HG03457 (cell line): ENCODE results near the gene CMIP.
"Not testable (repeated sequence)": the region's sequence is repeated elsewhere in the genome, so short reads cannot be mapped to it uniquely, and the experiment has no call there.

ENCODE experiments used
- ATAC-seq: cut with Tn5 transposase; IDR thresholded peaks from one replicate; pipeline ENCODE4 v1.9.1; 2021; ENCODE audit warnings: moderate number of reproducible peaks; ENCODE audit not compliant: unreplicated experiment

Gene CMIP

DNA sequence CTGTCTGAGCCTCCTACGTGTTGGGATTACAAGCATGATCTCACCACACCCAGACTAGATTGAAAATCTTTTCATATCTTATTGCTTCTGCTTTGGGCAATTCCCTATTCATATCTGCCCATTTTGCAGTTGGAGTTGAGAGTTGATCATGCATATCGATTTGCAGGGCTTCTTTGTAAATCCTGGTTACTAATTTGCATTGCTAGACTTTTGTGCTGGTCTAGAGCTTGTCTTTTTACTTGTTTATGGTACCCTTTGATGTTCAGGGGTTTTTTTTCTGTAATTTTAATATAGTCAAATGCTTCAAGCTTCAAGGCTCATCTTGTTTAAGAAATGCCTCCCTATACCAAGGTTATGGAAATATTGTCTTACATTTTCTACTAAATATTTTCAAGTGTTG lies 23.5 kb upstream of the CMIP start:
- no peak for ATAC-seq

GRCh38 chr16:81421536-81421935 lies 23.1 kb upstream of the CMIP start:
- ATAC-seq, result no peak

GRCh38 chr16:81422153-81422552 lies 22.5 kb upstream of the CMIP start:
- not testable (repeated sequence) for ATAC-seq

DNA sequence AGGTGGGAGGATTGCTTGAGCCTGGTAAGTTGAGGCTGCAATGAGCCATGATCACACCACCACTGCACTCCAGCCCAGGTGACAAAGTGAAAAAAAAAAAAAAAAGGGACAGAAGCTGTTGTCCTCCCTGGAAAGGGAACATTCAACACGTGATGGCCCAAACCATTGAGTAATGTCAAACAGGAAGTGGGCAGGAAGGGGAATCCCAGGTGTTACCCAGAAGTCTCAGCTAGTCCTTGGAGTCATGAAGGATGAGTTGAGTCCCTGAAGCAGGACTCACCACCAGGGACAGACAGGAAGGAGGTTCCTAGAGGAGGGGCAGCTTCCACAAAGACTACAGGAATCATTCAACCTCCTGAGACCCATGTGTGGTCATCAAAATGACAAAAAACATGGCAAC lies 19.8 kb upstream of the CMIP start:
- peak; percentile 77 for ATAC-seq

- ATAC-seq, result no peak
These were observed 17.4 kb upstream of the CMIP start for GRCh38 chr16:81427219-81427618.

- ATAC-seq, result no peak
These were observed 15.5 kb upstream of the CMIP start for GRCh38 chr16:81429045-81429521.

GRCh38 chr16:81431554-81432353 lies 12.9 kb upstream of the CMIP start:
- peak; percentile 10 for ATAC-seq

DNA sequence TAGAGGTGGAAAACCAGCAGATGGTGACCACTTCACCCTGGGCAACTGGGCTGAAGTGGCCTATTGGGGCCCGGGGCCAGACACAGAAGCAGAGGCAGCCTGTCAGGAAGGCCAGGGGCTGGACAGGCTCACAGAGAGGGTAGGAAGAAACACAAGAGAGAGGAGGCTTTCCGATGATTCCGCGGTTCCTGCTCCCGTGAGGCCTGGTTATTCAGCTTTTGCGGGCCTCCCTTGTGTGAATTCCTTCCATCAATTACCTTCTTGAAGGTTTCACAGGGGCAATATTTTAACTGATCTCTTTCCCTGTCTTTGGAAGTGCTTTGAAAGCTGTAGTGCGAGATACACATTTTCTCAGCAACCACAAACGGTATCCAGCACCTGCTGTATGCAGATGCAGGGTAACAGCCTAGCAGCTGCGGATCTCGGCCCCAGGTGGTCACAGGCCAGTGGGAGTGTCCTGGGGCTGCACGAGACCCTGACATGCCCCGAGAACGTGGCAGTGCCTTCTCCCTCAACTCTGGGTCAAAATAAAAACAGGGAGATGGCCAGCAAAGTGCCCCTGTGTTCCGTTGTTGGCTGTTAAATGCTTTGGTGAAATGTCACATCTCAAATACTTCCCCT lies 11.6 kb upstream of the CMIP start:
- ATAC-seq, result no peak

DNA sequence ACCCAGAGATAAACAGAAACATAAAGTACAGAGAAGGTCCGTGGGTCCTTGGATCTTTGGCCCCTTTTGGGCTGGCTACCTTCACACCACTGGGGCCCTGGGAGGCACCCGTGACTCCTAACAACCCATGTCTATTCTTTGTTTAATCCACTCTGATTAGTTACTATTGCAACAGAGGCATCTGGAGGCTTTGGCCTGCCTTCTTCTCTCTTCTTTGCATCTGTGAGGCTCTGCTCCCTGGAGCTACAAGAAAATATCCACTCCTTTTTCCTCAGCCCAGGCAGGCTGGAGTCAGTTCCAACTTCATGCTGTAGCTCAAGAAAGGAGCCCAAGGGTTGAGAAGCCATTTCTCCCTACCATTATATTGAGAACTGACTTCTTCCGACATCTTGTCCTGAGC lies 9.5 kb upstream of the CMIP start:
- no peak for ATAC-seq

GRCh38 chr16:81435567-81435966 lies 9.0 kb upstream of the CMIP start:
- no peak for ATAC-seq

DNA sequence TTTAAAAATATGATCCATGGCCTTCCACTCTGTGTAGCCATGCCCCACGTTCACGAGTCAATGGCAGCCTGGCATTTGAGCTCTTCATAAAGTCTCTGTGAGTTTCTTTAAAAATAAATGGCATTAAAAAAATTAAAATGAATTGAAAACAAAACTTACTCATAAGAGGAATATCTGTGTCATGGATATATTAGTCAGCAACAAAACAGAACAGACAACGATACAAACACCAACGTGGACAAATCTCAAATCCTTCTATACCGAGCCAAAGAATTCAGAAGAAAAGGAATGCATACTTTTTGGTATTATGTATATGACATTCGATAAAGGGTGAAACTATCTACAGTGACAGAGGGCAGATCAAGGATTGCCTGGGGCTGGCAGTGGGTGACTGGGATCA lies 8.2 kb upstream of the CMIP start:
- ATAC-seq, result no peak

GRCh38 chr16:81437865-81438264 lies 6.7 kb upstream of the CMIP start:
- ATAC-seq, result no peak

DNA sequence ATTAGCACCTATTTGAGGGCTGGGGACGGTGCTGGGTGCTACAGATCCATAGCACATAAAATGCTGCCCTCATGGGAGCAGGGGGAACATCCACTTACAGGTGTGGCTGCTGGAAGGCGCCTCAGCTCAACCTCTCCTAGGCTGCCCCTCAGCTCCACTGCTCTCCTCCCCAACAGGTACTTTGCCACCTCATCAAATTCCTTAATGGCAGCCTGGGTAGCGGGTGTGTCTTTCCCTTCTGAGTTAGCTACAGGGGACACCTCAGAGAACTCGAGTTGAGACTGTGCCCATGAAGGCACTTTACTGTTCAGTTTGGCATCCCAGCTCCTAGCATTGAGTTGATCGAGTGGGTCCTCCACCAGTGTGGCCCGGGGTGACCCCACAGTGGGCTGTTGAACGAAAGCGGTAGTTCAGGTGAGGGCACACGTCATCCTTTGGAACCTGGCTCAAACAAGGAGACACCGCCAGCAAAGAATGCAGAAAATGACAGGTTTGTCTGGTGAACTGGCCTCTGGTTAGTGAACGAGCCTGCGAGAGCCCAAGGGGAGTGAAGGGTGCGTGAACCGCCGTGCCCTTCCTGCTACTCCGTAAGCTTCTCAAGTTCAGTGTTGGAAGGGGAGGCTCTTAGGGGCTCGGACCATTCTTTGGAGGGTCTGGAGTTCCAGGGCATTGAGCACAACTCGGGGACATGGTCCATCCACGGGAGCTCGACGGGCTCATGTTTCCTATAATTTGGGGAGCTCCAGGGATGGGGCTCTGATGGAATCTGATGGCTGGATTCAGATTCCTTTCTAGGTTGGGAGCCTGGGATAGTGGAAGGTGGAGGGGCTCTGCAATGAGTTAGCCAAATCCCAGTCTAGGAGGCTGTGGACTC lies 3.5 kb upstream of the CMIP start:
- ATAC-seq, result no peak

GRCh38 chr16:81442220-81442915 lies 2.2 kb upstream of the CMIP start:
- no peak for ATAC-seq

DNA sequence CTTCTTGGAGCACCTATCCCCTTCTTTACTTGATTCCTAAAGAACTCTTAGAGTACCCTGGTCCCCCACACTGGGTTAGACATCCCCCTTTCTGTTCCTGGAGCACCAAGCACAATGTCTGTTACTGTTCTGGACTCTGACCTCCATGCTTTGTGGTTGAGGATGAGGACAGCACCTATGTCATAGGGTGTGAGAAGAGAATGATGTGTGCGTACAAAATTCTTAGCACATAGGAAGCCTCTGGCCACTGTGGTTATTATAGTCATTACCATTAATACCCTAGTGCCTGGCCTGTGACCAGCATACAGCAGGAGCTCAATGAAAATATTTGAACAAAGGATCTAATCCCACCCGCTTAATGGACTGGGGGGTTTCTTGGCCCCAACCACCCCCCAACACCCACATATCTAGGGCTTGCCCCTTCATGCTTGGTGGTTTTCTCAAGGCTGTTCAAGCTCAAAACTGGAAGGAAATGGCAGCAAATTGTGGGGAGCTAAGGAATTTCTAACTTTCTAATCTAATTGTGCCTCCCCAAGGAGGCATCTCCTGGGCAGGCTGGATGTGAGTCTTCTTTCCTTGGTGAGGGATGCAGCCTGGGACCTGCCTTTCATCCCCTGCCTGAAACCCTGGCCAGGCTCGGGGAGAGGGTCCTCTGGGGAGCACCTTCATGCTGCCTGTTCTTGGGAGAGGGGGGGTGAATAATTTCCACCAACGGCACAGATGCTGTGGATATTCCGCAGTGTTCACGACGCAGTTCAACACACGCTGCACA lies 1.5 kb upstream of the CMIP start:
- no peak for ATAC-seq

- no peak for ATAC-seq
These were observed 740 bp upstream of the CMIP start for GRCh38 chr16:81443688-81444447.

DNA sequence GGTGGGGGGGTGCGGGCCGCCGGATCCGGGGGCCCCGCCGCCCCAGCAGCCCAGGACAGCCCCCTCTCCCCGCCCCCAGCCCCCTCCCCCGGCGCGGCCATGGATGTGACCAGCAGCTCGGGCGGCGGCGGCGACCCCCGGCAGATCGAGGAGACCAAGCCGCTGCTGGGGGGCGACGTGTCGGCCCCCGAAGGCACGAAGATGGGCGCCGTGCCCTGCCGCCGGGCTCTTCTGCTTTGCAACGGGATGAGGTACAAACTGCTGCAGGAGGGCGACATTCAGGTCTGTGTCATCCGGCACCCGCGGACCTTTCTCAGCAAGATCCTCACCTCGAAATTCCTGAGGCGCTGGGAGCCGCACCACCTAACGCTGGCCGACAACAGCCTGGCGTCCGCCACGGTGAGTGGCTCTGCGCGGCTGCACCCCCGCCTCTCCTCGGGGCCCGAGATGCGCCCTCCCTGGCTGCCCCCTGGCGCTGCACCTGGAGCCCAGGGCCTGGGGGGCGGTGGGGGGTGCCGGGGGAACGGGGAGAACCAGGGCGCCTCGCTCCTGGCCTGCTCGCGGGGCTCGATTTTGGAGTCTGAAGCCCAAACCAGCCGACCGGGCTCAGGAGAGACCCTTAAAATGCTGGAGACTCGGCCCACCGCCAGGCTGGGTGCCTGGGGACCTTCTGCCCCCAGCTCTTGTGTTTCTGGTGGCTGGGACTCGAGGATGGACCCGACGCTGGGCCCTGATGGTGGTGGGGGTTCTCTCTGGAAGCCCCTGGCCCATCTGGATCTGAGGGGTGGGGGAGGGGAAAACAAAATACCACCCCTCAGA lies 744 bp downstream of the CMIP start:
- ATAC-seq, result peak; percentile 4
